ENCODE data around the gene PHACTR1. TPM values are rescaled to one million over a fixed set of nuclear protein-coding genes. Genes with fewer than 3 reads are reported as not detected.

Gene PHACTR1
- polyA plus RNA-seq, 3 donors = 6.1 to 26.9 (median 7.6) TPM

- Mint-ChIP-seq H3K9me3 (no peaks in the 10 kb centered on the region), H3K4me1 (peaks cover 9% of the 10 kb centered on the region), H3K36me3 (no peaks in the 10 kb centered on the region), H3K27ac (peak overlapping the region in 1 of 7 donors; percentile 38), H3K27me3 (ENCODE audit: low read depth in 3 of 3) (no peaks in the 10 kb centered on the region), H3K4me3 (no peak overlapping the region)
- Histone ChIP-seq H2AFZ (ENCODE audit: insufficient read depth, low read depth, low read length, poor library complexity, severe bottlenecking) (no peak overlapping the region), H3K79me2 (ENCODE audit: insufficient read depth, low read length) (no peaks in the 10 kb centered on the region), H3K4me2 (replicated peaks; ENCODE audit: extremely low read depth, low read length, poor library complexity, severe bottlenecking) (no peak overlapping the region), H3K27ac (ENCODE audit: low read depth in 1 of 2, low read length in 2 of 2) (no peak overlapping the region), H3K4me1 (ENCODE audit: control insufficient read depth in 1 of 2, insufficient read depth in 2 of 2, low read length in 2 of 2) (no peaks in the 10 kb centered on the region), H3K4me3 (replicated peaks in 1 of 3; ENCODE audit: low read depth in 2 of 3, low read length in 3 of 3) (no peak overlapping the region), H3K9me3 (replicated peaks in 1 of 2; ENCODE audit: control insufficient read depth in 1 of 2, insufficient read depth in 1 of 2, low read length in 2 of 2) (no peaks in the 10 kb centered on the region), H3K36me3 (replicated peaks in 1 of 2; ENCODE audit: control insufficient read depth in 1 of 2, insufficient read depth in 2 of 2, low read length in 2 of 2) (no peaks in the 10 kb centered on the region), H4K20me1 (ENCODE audit: insufficient read depth, low read length) (no peaks in the 10 kb centered on the region), H3K27me3 (ENCODE audit: control insufficient read depth in 2 of 2, insufficient read depth in 2 of 2, low read length in 2 of 2) (no peaks in the 10 kb centered on the region), H3K9ac (ENCODE audit: insufficient read depth, low read length, poor library complexity, severe bottlenecking) (no peak overlapping the region)
- DNase-seq = no peak
- intact Hi-C loops (cut with micrococcal nuclease) = no loop called here
- no peak for TF ChIP-seq CTCF (IDR thresholded peaks at IDR 0.05)
- no CpG with 5 or more reads among the region's 10 CpGs for WGBS (ENCODE audit: insufficient coverage)
Observed at GRCh38 chr6:13184547-13184946, 468.0 kb downstream of the PHACTR1 start.

- Histone ChIP-seq H3K27ac (ENCODE audit: low read depth in 1 of 2, low read length in 2 of 2) (no peak overlapping the region), H3K9ac (ENCODE audit: insufficient read depth, low read length, poor library complexity, severe bottlenecking) (no peak overlapping the region), H3K36me3 (replicated peaks in 1 of 2; ENCODE audit: control insufficient read depth in 1 of 2, insufficient read depth in 2 of 2, low read length in 2 of 2) (no peaks in the 10 kb centered on the region), H3K4me3 (replicated peaks in 1 of 3; ENCODE audit: low read depth in 2 of 3, low read length in 3 of 3) (no peak overlapping the region), H2AFZ (ENCODE audit: insufficient read depth, low read depth, low read length, poor library complexity, severe bottlenecking) (no peak overlapping the region), H3K9me3 (replicated peaks in 1 of 2; ENCODE audit: control insufficient read depth in 1 of 2, insufficient read depth in 1 of 2, low read length in 2 of 2) (no peaks in the 10 kb centered on the region), H3K79me2 (ENCODE audit: insufficient read depth, low read length) (no peaks in the 10 kb centered on the region), H3K27me3 (ENCODE audit: control insufficient read depth in 2 of 2, insufficient read depth in 2 of 2, low read length in 2 of 2) (no peaks in the 10 kb centered on the region), H3K4me2 (replicated peaks; ENCODE audit: extremely low read depth, low read length, poor library complexity, severe bottlenecking) (no peak overlapping the region), H4K20me1 (ENCODE audit: insufficient read depth, low read length) (no peaks in the 10 kb centered on the region), H3K4me1 (ENCODE audit: control insufficient read depth in 1 of 2, insufficient read depth in 2 of 2, low read length in 2 of 2) (no peaks in the 10 kb centered on the region)
- H3K4me3 Mint-ChIP-seq = no peak overlapping the region
- WGBS (ENCODE audit: insufficient coverage) = 100% methylated on average over 5 of the region's 10 CpGs
- H3K9me3 Mint-ChIP-seq = no peaks in the 10 kb centered on the region
- no peaks in the 10 kb centered on the region for H3K4me1 Mint-ChIP-seq
- no peak for TF ChIP-seq CTCF (IDR thresholded peaks at IDR 0.05)
- H3K27me3 Mint-ChIP-seq (ENCODE audit: low read depth in 3 of 3) = no peaks in the 10 kb centered on the region
- no peaks in the 10 kb centered on the region for H3K36me3 Mint-ChIP-seq
- H3K27ac Mint-ChIP-seq = no peak overlapping the region
- DNase-seq = no peak
- intact Hi-C loops (cut with micrococcal nuclease) = no loop called here
Observed at GRCh38 chr6:13186861-13187260, 470.3 kb downstream of the PHACTR1 start.

All from CD14-positive monocyte (primary cell).